HEK293 (cell line): ENCODE measurements around the gene ELAVL4.

ENCODE experiments used
- CTCF ChIA-PET: fragments of 350-600 bp; formaldehyde crosslinking; extraction: SDS; loops from one replicate; lab custom pipeline; 2021; ENCODE audit warnings: antibody characterized with exemption; lab: Yijun Ruan, JAX
- POLR2A ChIA-PET: fragments of 300-600 bp; formaldehyde crosslinking; extraction: SDS; loops from one replicate; lab custom pipeline; 2020; ENCODE audit warnings: antibody characterized with exemption, inconsistent platforms; lab: Yijun Ruan, JAX
- H3K27ac ChIP-seq: fragments of 200-500 bp; sonication (Bioruptor generic); 2 replicates; pipeline ENCODE4 v1.5.1; 2014; ENCODE audit warnings: low read depth, low read length, control low read depth, inconsistent platforms; ENCODE audit errors: extremely low read depth
- H3K36me3 ChIP-seq, 2 experiments: fragments of 200-500 bp in 1 of 2; sonication (Bioruptor generic) in 1 of 2; 1 replicate in 1 of 2; 2 replicates in 1 of 2; pipeline ENCODE4 v1.5.1; 2014 to 2017; ENCODE audit warnings: inconsistent platforms in 2 of 2, low read length in 2 of 2; ENCODE audit not compliant: control insufficient read depth in 2 of 2, insufficient read depth in 1 of 2
- H3K4me1 ChIP-seq: fragments of 200-500 bp; sonication (Bioruptor generic); 2 replicates; pipeline ENCODE4 v1.5.1; 2014; ENCODE audit warnings: mild to moderate bottlenecking, low read length, inconsistent platforms; ENCODE audit not compliant: control insufficient read depth, insufficient read depth
- H3K4me3 ChIP-seq: 2 replicates; pipeline ENCODE4 v1.5.1; 2011; ENCODE audit warnings: low read depth, mild to moderate bottlenecking, control low read depth, low read length, moderate library complexity
- H3K9me3 ChIP-seq: fragments of 200-500 bp; sonication (Bioruptor generic); 2 replicates; pipeline ENCODE4 v1.5.1; 2014; ENCODE audit warnings: low read depth, low read length, inconsistent platforms; ENCODE audit not compliant: control insufficient read depth, insufficient read depth
- HOXC10 ChIP-seq: sonication (generic); formaldehyde crosslinking; IDR thresholded peaks from 2 replicates; pipeline ENCODE4 v1.8.1; 2023; ENCODE audit warnings: mild to moderate bottlenecking, missing genetic modification reagents
- KLF7 ChIP-seq: fragments of 450-650 bp; formaldehyde crosslinking; IDR thresholded peaks from 2 replicates; pipeline ENCODE4 v1.5.1; 2016; ENCODE audit warnings: missing biosample characterization, missing genetic modification characterization, borderline replicate concordance
- KLF9 ChIP-seq: fragments of 450-650 bp; formaldehyde crosslinking; IDR thresholded peaks from 2 replicates; pipeline ENCODE4 v1.5.1; 2016; ENCODE audit warnings: missing biosample characterization, missing genetic modification characterization, low read depth
- SALL2 ChIP-seq: fragments of 450-650 bp; formaldehyde crosslinking; IDR thresholded peaks from 2 replicates; pipeline ENCODE4 v1.5.0; 2017; ENCODE audit warnings: missing biosample characterization, mild to moderate bottlenecking, missing genetic modification characterization, borderline replicate concordance
- ZNF416 ChIP-seq: fragments of 450-650 bp; formaldehyde crosslinking; IDR thresholded peaks from 2 replicates; pipeline ENCODE4 v1.5.1; 2016; ENCODE audit warnings: missing biosample characterization, missing genetic modification characterization
- ZNF501 ChIP-seq: fragments of 450-650 bp; formaldehyde crosslinking; IDR thresholded peaks from 2 replicates; pipeline ENCODE4 v1.5.1; 2016; ENCODE audit warnings: missing biosample characterization, missing genetic modification characterization
- ZNF561 ChIP-seq: fragments of 450-650 bp; IDR thresholded peaks from 2 replicates; pipeline ENCODE4 v1.5.1; 2018; ENCODE audit warnings: missing biosample characterization, missing genetic modification characterization, borderline replicate concordance
- ZNF596 ChIP-seq: fragments of 450-650 bp; IDR thresholded peaks from 2 replicates; pipeline ENCODE4 v1.5.0; 2018; ENCODE audit warnings: missing biosample characterization, mild to moderate bottlenecking, missing genetic modification characterization, moderate library complexity
- ZNF747 ChIP-seq: fragments of 450-650 bp; formaldehyde crosslinking; IDR thresholded peaks from 2 replicates; pipeline ENCODE4 v1.5.1; 2016; ENCODE audit warnings: missing biosample characterization, missing genetic modification characterization
- ZXDB ChIP-seq: fragments of 450-650 bp; formaldehyde crosslinking; IDR thresholded peaks from 2 replicates; pipeline ENCODE4 v1.5.1; 2016; ENCODE audit warnings: missing biosample characterization, missing genetic modification characterization
- TF ChIP-seq, protein P1 (sequence below): fragments of 450-650 bp; formaldehyde crosslinking; IDR thresholded peaks from 2 replicates; pipeline ENCODE4 v1.5.1; 2016; ENCODE audit warnings: missing biosample characterization, missing genetic modification characterization
- TF ChIP-seq, protein P2 (sequence below): fragments of 450-650 bp; formaldehyde crosslinking; IDR thresholded peaks from 2 replicates; pipeline ENCODE4 v1.5.1; 2016; ENCODE audit warnings: missing biosample characterization, missing genetic modification characterization
- TF ChIP-seq, protein P3 (sequence below): fragments of 450-650 bp; formaldehyde crosslinking; IDR thresholded peaks from 2 replicates; pipeline ENCODE4 v1.5.1; 2016; ENCODE audit warnings: missing biosample characterization, missing genetic modification characterization
- TF ChIP-seq, protein P4 (sequence below): fragments of 450-650 bp; formaldehyde crosslinking; IDR thresholded peaks from 2 replicates; pipeline ENCODE4 v1.5.1; 2016; ENCODE audit warnings: missing biosample characterization, missing genetic modification characterization
- TF ChIP-seq, protein P5 (sequence below): fragments of 450-650 bp; formaldehyde crosslinking; IDR thresholded peaks from 2 replicates; pipeline ENCODE4 v1.5.1; 2016; ENCODE audit warnings: missing biosample characterization, missing genetic modification characterization

ELAVL4 gene

DNA sequence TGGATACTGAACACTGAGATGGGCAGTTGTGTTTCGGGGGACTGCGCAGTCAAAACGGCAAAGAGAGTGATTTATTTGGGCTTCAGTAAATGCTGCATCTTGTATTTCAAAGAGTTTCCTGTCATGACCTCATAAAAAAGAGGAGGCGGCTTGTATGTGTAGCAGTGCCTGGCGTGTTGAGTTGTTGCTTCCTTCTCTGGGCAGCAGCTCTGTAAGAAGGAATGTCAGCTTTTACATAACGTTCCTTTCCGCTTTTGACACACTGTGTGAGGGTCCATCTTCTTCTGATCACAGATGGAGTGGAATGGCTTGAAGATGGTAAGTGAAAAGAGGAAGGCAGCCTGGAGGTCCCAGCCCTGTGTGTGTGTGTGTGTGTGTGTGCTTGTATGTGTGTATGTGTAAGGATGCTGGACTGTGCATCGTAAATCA is 941 bp downstream of the ELAVL4 start (continued):
- TF ChIP-seq, protein P1, sequence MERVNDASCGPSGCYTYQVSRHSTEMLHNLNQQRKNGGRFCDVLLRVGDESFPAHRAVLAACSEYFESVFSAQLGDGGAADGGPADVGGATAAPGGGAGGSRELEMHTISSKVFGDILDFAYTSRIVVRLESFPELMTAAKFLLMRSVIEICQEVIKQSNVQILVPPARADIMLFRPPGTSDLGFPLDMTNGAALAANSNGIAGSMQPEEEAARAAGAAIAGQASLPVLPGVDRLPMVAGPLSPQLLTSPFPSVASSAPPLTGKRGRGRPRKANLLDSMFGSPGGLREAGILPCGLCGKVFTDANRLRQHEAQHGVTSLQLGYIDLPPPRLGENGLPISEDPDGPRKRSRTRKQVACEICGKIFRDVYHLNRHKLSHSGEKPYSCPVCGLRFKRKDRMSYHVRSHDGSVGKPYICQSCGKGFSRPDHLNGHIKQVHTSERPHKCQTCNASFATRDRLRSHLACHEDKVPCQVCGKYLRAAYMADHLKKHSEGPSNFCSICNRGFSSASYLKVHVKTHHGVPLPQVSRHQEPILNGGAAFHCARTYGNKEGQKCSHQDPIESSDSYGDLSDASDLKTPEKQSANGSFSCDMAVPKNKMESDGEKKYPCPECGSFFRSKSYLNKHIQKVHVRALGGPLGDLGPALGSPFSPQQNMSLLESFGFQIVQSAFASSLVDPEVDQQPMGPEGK (tag by site-specific recombination): no peak
- TF ChIP-seq, all 188 proteins: peak for 0

DNA sequence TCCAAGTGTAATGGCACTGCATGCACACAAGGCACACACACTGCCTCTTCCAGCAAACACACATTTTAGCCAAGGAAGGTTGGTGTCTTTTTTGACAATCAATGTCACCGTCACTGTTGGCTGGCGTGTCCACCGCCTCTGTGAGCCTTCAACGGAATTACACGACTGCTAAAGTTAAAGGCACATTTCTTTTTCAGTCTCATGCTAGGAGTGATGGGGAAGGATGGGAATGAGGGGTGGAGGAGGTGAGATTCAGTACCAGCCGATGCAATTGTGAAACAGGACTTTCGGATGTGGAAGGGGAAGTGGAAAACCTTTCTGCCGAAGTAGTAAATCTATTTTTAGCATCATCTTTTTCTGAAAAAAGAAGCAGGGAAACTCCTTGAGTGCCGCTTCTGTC is 1.4 kb downstream of the ELAVL4 start:
- Histone ChIP-seq H3K4me1 (0 out of 2 replicates have a peak, but pooled peaks cover 3% of the 10 kb centered on the region), H3K36me3 (no peaks in the 10 kb centered on the region), H3K4me3 (no peak overlapping the region; the same call in 1 of the 2 replicates), H3K9me3 (no peaks in the 10 kb centered on the region), H3K27ac (no peak overlapping the region)
- ChIA-PET CTCF (no interaction called here), POLR2A (no interaction called here)
- TF ChIP-seq ZNF596 (tag by site-specific recombination) (no peak), SALL2 (tag by site-specific recombination) (no peak), ZNF747 (no peak), KLF9 (no peak), ZNF416 (tag by site-specific recombination) (no peak), ZNF501 (no peak), HOXC10 (CRISPR knock-in tag) (no peak), ZNF561 (no peak)
- TF ChIP-seq, protein P2, sequence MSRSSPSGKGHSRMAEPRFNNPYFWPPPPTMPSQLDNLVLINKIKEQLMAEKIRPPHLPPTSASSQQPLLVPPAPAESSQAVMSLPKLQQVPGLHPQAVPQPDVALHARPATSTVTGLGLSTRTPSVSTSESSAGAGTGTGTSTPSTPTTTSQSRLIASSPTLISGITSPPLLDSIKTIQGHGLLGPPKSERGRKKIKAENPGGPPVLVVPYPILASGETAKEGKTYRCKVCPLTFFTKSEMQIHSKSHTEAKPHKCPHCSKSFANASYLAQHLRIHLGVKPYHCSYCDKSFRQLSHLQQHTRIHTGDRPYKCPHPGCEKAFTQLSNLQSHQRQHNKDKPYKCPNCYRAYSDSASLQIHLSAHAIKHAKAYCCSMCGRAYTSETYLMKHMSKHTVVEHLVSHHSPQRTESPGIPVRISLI (tag by site-specific recombination): no peak
- TF ChIP-seq, protein P3, sequence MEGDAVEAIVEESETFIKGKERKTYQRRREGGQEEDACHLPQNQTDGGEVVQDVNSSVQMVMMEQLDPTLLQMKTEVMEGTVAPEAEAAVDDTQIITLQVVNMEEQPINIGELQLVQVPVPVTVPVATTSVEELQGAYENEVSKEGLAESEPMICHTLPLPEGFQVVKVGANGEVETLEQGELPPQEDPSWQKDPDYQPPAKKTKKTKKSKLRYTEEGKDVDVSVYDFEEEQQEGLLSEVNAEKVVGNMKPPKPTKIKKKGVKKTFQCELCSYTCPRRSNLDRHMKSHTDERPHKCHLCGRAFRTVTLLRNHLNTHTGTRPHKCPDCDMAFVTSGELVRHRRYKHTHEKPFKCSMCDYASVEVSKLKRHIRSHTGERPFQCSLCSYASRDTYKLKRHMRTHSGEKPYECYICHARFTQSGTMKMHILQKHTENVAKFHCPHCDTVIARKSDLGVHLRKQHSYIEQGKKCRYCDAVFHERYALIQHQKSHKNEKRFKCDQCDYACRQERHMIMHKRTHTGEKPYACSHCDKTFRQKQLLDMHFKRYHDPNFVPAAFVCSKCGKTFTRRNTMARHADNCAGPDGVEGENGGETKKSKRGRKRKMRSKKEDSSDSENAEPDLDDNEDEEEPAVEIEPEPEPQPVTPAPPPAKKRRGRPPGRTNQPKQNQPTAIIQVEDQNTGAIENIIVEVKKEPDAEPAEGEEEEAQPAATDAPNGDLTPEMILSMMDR (tag by site-specific recombination): no peak
- TF ChIP-seq, protein P4, sequence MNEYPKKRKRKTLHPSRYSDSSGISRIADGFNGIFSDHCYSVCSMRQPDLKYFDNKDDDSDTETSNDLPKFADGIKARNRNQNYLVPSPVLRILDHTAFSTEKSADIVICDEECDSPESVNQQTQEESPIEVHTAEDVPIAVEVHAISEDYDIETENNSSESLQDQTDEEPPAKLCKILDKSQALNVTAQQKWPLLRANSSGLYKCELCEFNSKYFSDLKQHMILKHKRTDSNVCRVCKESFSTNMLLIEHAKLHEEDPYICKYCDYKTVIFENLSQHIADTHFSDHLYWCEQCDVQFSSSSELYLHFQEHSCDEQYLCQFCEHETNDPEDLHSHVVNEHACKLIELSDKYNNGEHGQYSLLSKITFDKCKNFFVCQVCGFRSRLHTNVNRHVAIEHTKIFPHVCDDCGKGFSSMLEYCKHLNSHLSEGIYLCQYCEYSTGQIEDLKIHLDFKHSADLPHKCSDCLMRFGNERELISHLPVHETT (tag by site-specific recombination): no peak

DNA sequence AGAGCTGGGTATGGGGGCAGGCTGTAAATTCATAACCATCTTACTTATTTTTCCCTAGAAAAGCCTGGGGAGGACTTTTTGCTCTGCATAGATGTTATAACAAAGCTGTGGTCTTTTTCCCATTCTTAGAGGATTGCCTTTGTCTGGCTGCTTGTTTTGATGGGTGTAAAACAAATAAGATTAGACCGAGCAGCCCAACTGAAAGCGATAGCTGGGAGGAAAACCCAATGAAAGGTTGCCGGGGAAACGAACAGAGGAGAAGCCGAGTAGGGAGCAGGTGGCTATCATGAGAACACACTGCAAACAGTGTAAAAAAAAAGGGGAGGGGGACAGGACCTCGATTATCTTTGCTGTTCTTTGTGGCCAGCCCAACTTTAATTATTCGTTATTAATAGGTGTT is 1.9 kb downstream of the ELAVL4 start:
- 0 out of 2 replicates have a peak, but pooled peaks cover 3% of the 10 kb centered on the region for H3K4me1 ChIP-seq
- TF ChIP-seq KLF7 (tag by site-specific recombination) (no peak), ZXDB (tag by site-specific recombination) (no peak)
- TF ChIP-seq, protein P5, sequence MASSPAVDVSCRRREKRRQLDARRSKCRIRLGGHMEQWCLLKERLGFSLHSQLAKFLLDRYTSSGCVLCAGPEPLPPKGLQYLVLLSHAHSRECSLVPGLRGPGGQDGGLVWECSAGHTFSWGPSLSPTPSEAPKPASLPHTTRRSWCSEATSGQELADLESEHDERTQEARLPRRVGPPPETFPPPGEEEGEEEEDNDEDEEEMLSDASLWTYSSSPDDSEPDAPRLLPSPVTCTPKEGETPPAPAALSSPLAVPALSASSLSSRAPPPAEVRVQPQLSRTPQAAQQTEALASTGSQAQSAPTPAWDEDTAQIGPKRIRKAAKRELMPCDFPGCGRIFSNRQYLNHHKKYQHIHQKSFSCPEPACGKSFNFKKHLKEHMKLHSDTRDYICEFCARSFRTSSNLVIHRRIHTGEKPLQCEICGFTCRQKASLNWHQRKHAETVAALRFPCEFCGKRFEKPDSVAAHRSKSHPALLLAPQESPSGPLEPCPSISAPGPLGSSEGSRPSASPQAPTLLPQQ: no peak
- TF ChIP-seq, all 188 proteins: peak for 0
- POLR2A ChIA-PET: no interaction called here
- CTCF ChIA-PET: no interaction called here
- Histone ChIP-seq H3K4me3 (no peak overlapping the region), H3K27ac (no peak overlapping the region), H3K36me3 (no peaks in the 10 kb centered on the region), H3K9me3 (no peaks in the 10 kb centered on the region)
